Measurements from ENCODE around the gene LALBA. TPM values are rescaled to one million over a fixed set of nuclear protein-coding genes. Genes with fewer than 3 reads are reported as not detected.
"Not testable (repeated sequence)": the region's sequence is repeated elsewhere in the genome, so short reads cannot be mapped to it uniquely, and the experiment has no call there.

The LALBA gene
- polyA plus RNA-seq, 3 donors: not detected

DNA sequence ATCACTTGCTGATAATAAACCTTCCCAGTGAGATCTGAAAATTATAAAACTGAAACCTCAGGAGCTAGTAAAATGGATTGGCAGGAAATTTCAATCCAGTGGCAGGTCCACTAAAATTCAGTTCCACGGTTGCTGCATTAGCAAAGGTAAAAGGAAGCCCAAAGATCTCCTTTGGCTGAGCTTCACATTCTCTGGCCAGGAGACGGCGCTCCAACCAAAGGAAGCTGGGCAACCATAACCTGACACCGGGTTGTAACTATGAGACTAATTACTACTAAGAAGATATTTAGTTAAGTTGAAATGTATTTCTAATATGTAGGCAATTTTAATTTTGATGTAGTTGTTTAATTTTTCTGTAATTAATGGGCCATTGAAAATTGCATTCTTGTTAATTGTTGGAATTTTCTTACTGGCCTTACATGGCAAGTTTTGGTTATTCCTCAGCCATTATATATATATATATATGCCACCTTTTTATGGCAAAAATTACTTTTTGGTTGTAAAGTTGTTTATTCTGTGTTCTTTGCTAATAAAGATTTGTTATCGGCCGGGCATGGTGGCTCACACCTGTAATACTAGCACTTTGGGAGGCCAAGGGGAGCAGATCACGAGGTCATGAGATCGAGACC, 27.4 kb downstream of the LALBA start:
- no peak overlapping the region for H3K27ac ChIP-seq (ENCODE audit: low read depth, low read length)
- 50 to 62% (median 51%) methylated on average over 8 of the region's 8 CpGs for WGBS, 3 donors

DNA sequence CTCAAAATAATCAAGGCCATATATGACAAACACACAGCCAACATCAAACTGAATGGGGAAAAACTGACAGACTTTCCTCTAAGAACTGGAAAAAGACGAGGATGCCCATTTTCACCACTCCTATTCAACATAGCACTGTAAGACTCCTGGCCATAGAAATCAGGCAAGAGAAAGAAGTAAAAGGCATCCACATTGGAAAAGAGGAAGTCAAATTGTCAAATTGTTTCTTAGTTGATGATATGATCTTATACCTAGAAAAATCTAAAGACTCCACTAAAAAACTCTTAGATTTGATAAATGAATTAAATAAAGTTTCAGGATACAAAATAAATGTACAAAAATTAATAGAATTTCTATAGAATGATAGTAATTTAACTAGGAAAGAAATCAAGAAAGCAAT, 33.2 kb downstream of the LALBA start:
- 84 to 93% (median 87%) methylated on average over 1 of the region's 1 CpG for WGBS, 3 donors
- no peak overlapping the region for H3K27ac ChIP-seq (ENCODE audit: low read depth, low read length)

DNA sequence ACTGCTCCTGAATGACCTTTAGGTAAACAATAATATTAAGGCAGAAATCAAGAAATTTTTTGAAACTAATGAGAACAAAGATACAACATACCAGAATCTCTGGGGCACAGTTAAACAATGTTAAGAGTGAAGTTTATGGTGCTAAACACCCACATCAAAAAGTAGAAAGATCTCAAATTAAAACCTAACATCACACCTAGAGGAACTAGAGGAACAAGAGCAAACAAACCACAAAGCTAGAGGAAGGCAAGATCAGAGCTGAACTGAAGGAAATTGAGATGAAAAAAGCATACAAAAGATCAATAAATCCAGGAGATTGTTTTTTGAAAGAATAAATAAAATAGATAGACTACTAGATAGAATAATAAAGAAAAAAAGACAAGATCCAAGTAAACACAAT, 37.2 kb downstream of the LALBA start:
- H3K27ac ChIP-seq (ENCODE audit: low read depth, low read length): no peak overlapping the region

DNA sequence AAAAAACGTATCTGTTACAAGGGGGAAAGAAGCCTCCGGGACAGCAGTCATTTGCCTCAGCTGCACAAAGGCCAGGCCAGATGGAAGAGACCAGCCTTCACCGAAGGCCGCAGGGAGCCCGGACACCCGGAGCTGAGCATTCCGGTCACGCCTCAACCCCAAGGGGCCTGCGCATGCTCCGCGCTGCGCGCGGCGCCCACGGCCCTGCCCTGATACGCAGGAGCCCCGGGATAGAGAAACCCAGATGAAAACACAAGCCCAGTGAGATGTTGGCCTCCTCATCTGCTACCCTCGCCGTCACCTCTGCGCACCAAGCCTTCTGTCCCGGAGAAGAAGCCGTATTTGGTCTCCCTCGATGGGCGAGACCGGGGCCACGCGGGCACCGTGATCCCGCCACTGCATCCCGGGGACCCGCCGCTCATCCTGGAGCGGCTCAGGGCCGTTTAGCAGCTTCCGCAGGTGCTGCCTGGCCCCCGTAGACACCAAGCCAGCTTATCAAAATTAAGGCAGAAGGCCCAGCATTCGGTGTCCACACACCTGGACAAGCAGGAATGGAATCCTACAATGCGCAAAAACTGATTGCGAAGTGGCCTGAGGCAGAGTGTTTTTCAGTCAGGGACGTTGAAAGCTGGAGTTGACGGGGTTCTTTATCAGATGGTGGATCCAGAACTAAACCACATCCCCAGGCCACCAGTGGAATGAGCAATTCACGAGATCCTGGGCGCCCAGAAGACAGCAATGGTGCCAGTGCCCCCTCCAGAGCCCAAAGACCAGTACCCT, 41.8 kb downstream of the LALBA start:
- WGBS, 3 donors: 91 to 93% (median 92%) methylated on average over 42 to 44 of the region's 44 CpGs

DNA sequence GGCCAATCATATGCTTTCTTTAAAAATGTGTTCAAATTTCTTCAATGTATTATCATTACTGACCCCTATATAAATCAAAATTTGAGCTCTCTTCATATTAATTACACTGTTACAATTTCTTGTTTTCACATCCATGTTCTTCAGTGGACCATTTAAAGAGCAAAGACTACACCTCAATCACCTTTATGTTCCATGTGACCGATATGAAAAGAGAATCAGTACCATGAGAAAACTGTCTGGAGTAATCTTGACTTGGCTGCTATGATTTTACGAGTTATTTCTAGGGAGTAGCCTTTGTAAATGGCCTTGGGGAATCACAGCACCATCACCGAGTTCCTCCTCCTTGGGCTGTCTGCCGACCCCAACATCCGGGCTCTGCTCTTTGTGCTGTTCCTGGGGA, 44.5 kb downstream of the LALBA start, which contains the start of gene OR8S1:
Gene OR8S1 (plus strand): TSS at position 301 of the 400 bp plus-strand sequence. CDS start 0 bp downstream, at position 301.
- no peak within 1 kb of the TSS for H3K27ac ChIP-seq (ENCODE audit: low read depth, low read length)
- WGBS, 3 donors: 77 to 83% (median 82%) methylated on average over 5 of the region's 5 CpGs

More for the DNA sequence above, 41.8 kb downstream of the LALBA start:
- no peak overlapping the region for H3K27ac ChIP-seq (ENCODE audit: low read depth, low read length)

DNA sequence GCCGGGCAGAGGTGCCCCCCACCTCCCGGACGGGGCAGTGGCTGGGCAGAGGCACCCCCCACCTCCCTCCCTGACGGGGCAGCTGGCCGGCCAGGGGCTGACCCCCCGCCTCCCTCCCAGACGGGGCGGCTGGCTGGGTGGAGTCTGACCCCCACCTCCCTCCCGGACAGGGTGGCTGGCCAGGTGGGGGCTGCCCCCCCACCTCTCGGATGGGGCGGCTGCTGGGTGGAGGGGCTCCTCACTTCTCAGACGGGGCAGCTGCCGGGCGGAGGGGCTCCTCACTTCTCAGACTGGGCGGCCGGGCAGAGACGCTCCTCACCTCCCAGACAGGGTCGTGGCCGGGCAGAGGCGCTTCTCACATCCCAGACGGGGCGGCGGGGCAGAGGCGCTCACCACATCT, 49.5 kb downstream of the LALBA start:
- 84 to 92% (median 90%) methylated on average over 16 to 24 of the region's 24 CpGs for WGBS, 3 donors
- not testable (repeated sequence) for H3K27ac ChIP-seq (ENCODE audit: low read depth, low read length)

Other genes with a start within 250 kb of the LALBA start
- 1 to 10 TPM; 6.8 to 9.9 (median 8.1) TPM for gene ZNF641, start 219.1 kb downstream of the LALBA start, polyA plus RNA-seq
- not detected for gene ANP32D, start 97.5 kb downstream of the LALBA start, polyA plus RNA-seq
- gene C12orf54, start 87.5 kb downstream of the LALBA start, polyA plus RNA-seq: under 1 TPM in 1 of 3 donors, not detected in 2; 0.15 TPM
- gene OR8S1, start 44.4 kb downstream of the LALBA start, polyA plus RNA-seq: not detected
- gene KANSL2, start 112.2 kb upstream of the LALBA start, polyA plus RNA-seq: 10 to 100 TPM; 14.5 to 20.6 (median 15.0) TPM
- 1 to 10 TPM; 4.6 to 8.0 (median 5.4) TPM for gene CCNT1, start 146.7 kb upstream of the LALBA start, polyA plus RNA-seq
- gene ADCY6, start 219.0 kb upstream of the LALBA start, polyA plus RNA-seq: 10 to 100 TPM; 17.9 to 62.3 (median 28.0) TPM
- gene CACNB3, start 248.4 kb upstream of the LALBA start, polyA plus RNA-seq: 10 to 100 TPM in 1 of 3 donors, 1 to 10 TPM in 2; 3.1 to 16.6 (median 6.9) TPM